ENCODE measurements around the gene GRHL1.

Gene GRHL1

GRCh38 chr2:10047616-10048500, 96.4 kb downstream of the GRHL1 start:
- no peak for DNase-seq

- DNase-seq: peak; percentile 36 to 39
These were observed 97.1 kb downstream of the GRHL1 start for GRCh38 chr2:10048501-10049171.

Data from AML-193 (cell line).